Mesendoderm (in vitro differentiated cells): ENCODE results near the gene RSF1. TPM values are rescaled to one million over a fixed set of nuclear protein-coding genes. Genes with fewer than 3 reads are reported as not detected.

Source experiments
- DNase-seq: peaks from one replicate; pipeline ENCODE4 v3.0.0; 2013
- H2AK5ac ChIP-seq: 2 replicates; pipeline ENCODE4 v1.6.1; 2013; ENCODE audit warnings: low read length, inconsistent platforms
- H2BK120ac ChIP-seq: 2 replicates; pipeline ENCODE4 v1.6.1; 2013; ENCODE audit warnings: low read depth, mild to moderate bottlenecking, low read length, moderate library complexity, mixed read lengths
- H2BK15ac ChIP-seq: replicated peaks from 2 replicates; pipeline ENCODE4 v1.6.1; 2013; ENCODE audit warnings: low read depth, mild to moderate bottlenecking, moderate library complexity
- H2BK5ac ChIP-seq: 2 replicates; pipeline ENCODE4 v1.6.1; 2013; ENCODE audit warnings: low read length, inconsistent platforms
- H3K18ac ChIP-seq: 2 replicates; pipeline ENCODE4 v1.6.1; 2013; ENCODE audit warnings: mild to moderate bottlenecking, low read length, mixed read lengths
- H3K23ac ChIP-seq: one replicate; pipeline ENCODE4 v1.6.1; 2013; ENCODE audit warnings: low read length
- H3K27ac ChIP-seq: 2 replicates; pipeline ENCODE4 v1.5.1; 2013; ENCODE audit warnings: low read depth, mild to moderate bottlenecking, inconsistent platforms, low read length, moderate library complexity
- H3K27me3 ChIP-seq: 2 replicates; pipeline ENCODE4 v1.6.1; 2013; ENCODE audit warnings: low read length, control low read depth, mild to moderate bottlenecking, inconsistent platforms; ENCODE audit not compliant: insufficient read depth, poor library complexity
- H3K36me3 ChIP-seq: 2 replicates; pipeline ENCODE4 v1.6.1; 2013; ENCODE audit warnings: low read length, inconsistent platforms; ENCODE audit not compliant: control insufficient read depth, insufficient read depth
- H3K4ac ChIP-seq: one replicate; pipeline ENCODE4 v1.6.1; 2013; ENCODE audit warnings: low read depth, mild to moderate bottlenecking, low read length, moderate library complexity
- H3K4me1 ChIP-seq: 2 replicates; pipeline ENCODE4 v1.6.1; 2013; ENCODE audit warnings: low read depth, low read length, inconsistent platforms; ENCODE audit not compliant: control insufficient read depth
- H3K4me2 ChIP-seq: 2 replicates; pipeline ENCODE4 v1.6.1; 2013; ENCODE audit warnings: low read length
- H3K4me3 ChIP-seq: 2 replicates; pipeline ENCODE4 v1.5.1; 2013; ENCODE audit warnings: mild to moderate bottlenecking, low read length
- H3K56ac ChIP-seq: one replicate; pipeline ENCODE4 v1.6.1; 2013; ENCODE audit warnings: low read length
- H3K79me1 ChIP-seq: 2 replicates; pipeline ENCODE4 v1.6.1; 2013; ENCODE audit warnings: low read length, inconsistent platforms
- H3K79me2 ChIP-seq: 2 replicates; pipeline ENCODE4 v1.6.1; 2013; ENCODE audit warnings: mild to moderate bottlenecking, low read length; ENCODE audit not compliant: control insufficient read depth, insufficient read depth
- H3K9ac ChIP-seq: 2 replicates; pipeline ENCODE4 v1.6.1; 2013; ENCODE audit warnings: low read length, inconsistent platforms
- H4K5ac ChIP-seq: one replicate; pipeline ENCODE4 v1.6.1; 2013; ENCODE audit warnings: low read length
- H4K8ac ChIP-seq: one replicate; pipeline ENCODE4 v1.6.1; 2013; ENCODE audit warnings: low read depth, mild to moderate bottlenecking, control low read depth, low read length, moderate library complexity
- WGBS: extraction: QIAGEN DNeasy Blood & Tissue Kit; methylation state at CpG from one replicate; pipeline ENCODE4 v1.1.7; 2013; ENCODE audit warnings: low lambda C conversion rate, missing lambda C conversion rate; ENCODE audit not compliant: insufficient coverage; ENCODE audit errors: extremely low coverage; 5-methylcytosine and 5-hydroxymethylcytosine counted together
- small RNA-seq: library from polyadenylated mRNA; stranded (forward); fragments of <200 nt; extraction: miRNeasy Mini kit (QIAGEN cat#:217004); gene quantifications from one replicate; pipeline ENCODE3, GENCODE V24; 2013; ENCODE audit not compliant: insufficient read depth

RSF1 gene

DNA sequence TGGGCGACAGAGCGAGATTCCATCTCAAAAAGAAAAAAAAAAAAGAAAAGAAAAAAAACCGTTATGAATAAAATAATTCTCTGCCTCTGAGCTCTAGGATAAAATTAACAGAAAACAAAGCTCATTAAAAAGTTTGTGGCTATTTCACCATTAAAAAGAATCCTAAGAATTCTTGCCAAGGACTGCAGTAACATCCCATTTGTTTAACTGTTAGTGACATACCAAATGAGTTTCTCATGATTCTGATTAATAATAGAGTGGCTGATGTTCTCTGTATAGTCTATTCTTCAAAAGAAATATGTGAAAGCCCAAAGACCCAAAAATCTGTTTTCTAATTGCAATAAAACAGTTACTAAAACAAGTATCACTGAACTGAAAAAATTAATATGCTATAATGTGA is 202.6 kb downstream of the RSF1 start:
- Histone ChIP-seq H3K36me3 (peaks cover 2% of the 10 kb centered on the region), H3K79me2 (no peaks in the 10 kb centered on the region), H4K8ac (no peak overlapping the region), H2BK120ac (no peak overlapping the region), H3K4me3 (no peak overlapping the region), H3K23ac (no peak overlapping the region), H3K4me2 (no peak overlapping the region), H3K4me1 (no peaks in the 10 kb centered on the region), H3K9ac (no peak overlapping the region), H2BK5ac (no peak overlapping the region), H3K27ac (no peak overlapping the region), H3K27me3 (no peaks in the 10 kb centered on the region), H3K56ac (no peak overlapping the region), H2BK15ac (no peak overlapping the region), H3K18ac (no peak overlapping the region), H2AK5ac (no peak overlapping the region), H3K4ac (no peak overlapping the region), H3K79me1 (no peaks in the 10 kb centered on the region), H4K5ac (no peak overlapping the region)
- WGBS = no CpG with 5 or more reads among the region's 3 CpGs
- DNase-seq = no peak

DNA sequence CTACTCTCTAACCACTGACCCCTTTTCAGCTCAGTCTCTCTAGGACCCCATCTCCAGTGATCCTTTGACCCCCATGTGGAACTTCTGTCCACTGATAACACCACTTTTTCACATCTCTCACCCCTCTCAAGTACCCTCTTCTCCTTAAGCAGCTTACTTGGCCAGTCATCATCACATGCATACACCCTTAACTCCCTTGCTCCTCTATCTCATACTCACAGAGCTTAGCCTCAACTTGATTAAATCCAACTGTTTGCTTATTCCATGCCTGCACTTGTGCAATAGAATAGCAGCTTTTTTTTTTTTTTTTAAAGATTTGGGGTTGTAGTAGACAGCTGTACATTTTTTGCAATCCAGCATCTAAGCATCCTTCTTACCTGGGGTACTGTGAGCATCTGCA is 208.6 kb downstream of the RSF1 start:
- H3K79me2 ChIP-seq = no peaks in the 10 kb centered on the region
- H3K9ac ChIP-seq = no peak overlapping the region
- H3K4me2 ChIP-seq = no peak overlapping the region
- DNase-seq = no peak
- H3K23ac ChIP-seq = no peak overlapping the region
- no peaks in the 10 kb centered on the region for H3K27me3 ChIP-seq
- H3K27ac ChIP-seq = no peak overlapping the region
- H2BK5ac ChIP-seq = no peak overlapping the region
- no peak overlapping the region for H3K4ac ChIP-seq
- H3K18ac ChIP-seq = no peak overlapping the region
- no peaks in the 10 kb centered on the region for H3K4me1 ChIP-seq
- no peak overlapping the region for H4K8ac ChIP-seq
- H3K36me3 ChIP-seq = peaks cover 6% of the 10 kb centered on the region
- H4K5ac ChIP-seq = no peak overlapping the region
- H2BK120ac ChIP-seq = no peak overlapping the region
- no peaks in the 10 kb centered on the region for H3K79me1 ChIP-seq
- H3K56ac ChIP-seq = no peak overlapping the region
- H2BK15ac ChIP-seq = no peak overlapping the region
- no peak overlapping the region for H2AK5ac ChIP-seq
- H3K4me3 ChIP-seq = no peak overlapping the region

Small RNAs within 50 kb of the gene (small RNA-seq; reads per million reads assigned to genes)
- not detected for gene RF00019
